ENCODE results near the gene XXYLT1. TPM values are rescaled to one million over a fixed set of nuclear protein-coding genes. Genes with fewer than 3 reads are reported as not detected.

XXYLT1 gene
- total and polyA plus RNA-seq, 8 donors = 1.8 to 5.0 (median 2.6) TPM

DNA sequence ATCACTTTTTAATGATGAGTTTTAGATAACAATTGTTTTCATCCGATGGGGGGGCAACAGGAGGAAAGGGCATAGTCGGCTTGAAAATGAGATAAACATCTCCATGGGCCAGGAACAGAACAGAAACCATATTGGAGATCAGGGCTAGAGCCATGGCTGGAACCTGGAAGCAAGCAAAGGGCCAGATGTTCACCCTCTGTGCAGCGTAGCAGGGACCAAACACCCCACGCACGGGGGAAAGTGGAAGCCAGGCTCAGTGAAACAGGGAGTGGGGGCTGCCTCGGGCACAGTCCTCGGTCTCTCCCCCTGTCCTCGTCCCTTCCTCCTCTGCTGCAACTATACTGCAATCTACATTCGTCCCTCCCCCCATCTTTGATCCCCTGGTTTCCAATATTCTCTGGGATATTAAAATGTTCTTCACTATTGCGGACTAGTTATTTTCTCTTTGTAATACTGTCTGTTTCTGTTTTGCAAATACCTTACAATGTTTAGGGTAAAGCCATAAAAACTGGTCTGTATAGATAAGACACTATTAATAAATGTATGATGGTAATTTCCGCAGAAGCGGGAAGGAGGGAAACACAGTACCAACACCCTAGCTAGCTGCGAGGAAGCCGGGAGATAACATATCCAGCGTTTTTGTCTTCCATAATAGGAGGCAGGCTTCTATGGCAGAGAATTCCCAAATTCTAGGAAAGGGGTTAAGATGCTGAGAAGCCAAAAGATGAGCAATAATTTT lies 121.5 kb downstream of the XXYLT1 start:
- Histone ChIP-seq H3K27me3 (no peaks in the 10 kb centered on the region), H3K27ac (peak overlapping the region in 2 of 4 donors; percentile 71 to 74), H3K9me3 (no peaks in the 10 kb centered on the region), H3K4me3 (no peak overlapping the region), H3K36me3 (no peaks in the 10 kb centered on the region), H3K4me1 (peaks cover 0 to 3% (median 0%) of the 10 kb centered on the region in 3 donors)
- intact Hi-C loops (cut with DNase I) = no loop called here
- 66 to 76% methylated on average over 15 of the region's 15 CpGs for WGBS, 2 donors
- ATAC-seq = no peak
- TF ChIP-seq, protein P1, sequence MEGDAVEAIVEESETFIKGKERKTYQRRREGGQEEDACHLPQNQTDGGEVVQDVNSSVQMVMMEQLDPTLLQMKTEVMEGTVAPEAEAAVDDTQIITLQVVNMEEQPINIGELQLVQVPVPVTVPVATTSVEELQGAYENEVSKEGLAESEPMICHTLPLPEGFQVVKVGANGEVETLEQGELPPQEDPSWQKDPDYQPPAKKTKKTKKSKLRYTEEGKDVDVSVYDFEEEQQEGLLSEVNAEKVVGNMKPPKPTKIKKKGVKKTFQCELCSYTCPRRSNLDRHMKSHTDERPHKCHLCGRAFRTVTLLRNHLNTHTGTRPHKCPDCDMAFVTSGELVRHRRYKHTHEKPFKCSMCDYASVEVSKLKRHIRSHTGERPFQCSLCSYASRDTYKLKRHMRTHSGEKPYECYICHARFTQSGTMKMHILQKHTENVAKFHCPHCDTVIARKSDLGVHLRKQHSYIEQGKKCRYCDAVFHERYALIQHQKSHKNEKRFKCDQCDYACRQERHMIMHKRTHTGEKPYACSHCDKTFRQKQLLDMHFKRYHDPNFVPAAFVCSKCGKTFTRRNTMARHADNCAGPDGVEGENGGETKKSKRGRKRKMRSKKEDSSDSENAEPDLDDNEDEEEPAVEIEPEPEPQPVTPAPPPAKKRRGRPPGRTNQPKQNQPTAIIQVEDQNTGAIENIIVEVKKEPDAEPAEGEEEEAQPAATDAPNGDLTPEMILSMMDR (IDR thresholded peaks at IDR 0.05) = no peak
- no peak for FAIRE-seq
- DNase-seq = no peak

GRCh38 chr3:195148549-195148948 lies 122.4 kb downstream of the XXYLT1 start:
- ATAC-seq = no peak
- no peaks in the 10 kb centered on the region for H3K9me3 ChIP-seq
- H3K36me3 ChIP-seq = no peaks in the 10 kb centered on the region
- intact Hi-C loops (cut with DNase I) = no loop called here
- TF ChIP-seq, protein P1 (IDR thresholded peaks at IDR 0.05) = no peak
- 61 to 70% methylated on average over 10 of the region's 10 CpGs for WGBS, 2 donors
- H3K27me3 ChIP-seq = no peaks in the 10 kb centered on the region
- H3K4me3 ChIP-seq = no peak overlapping the region
- DNase-seq = no peak
- no peak overlapping the region for H3K27ac ChIP-seq
- FAIRE-seq = no peak
- peaks cover 0 to 3% (median 0%) of the 10 kb centered on the region in 3 donors for H3K4me1 ChIP-seq

DNA sequence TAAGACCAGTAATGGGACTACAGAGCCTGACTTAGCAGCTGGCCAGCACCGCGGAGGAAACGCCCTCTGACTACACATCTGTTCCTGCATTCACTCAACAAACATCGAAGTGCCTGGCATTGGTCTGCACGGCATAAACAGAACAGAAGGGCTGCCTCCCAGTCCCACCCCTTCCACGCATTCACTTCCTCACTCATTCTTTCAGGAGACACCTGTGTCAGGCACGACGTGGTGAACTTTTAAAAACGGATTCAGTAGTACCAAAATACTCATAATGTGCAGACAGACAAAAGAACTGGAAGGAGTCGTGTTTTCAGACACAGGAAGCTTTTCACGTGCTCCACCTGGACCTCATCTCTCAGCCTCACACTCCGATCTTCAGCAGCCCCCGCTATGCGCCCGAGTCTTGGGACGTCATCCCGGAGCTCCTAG lies 123.3 kb downstream of the XXYLT1 start:
- intact Hi-C loops (cut with DNase I) = no loop called here
- WGBS, 2 donors = 78 to 87% methylated on average over 17 of the region's 17 CpGs
- Histone ChIP-seq H3K9me3 (no peaks in the 10 kb centered on the region), H3K4me1 (peaks cover 0 to 3% (median 0%) of the 10 kb centered on the region in 3 donors), H3K27me3 (no peaks in the 10 kb centered on the region), H3K27ac (no peak overlapping the region), H3K36me3 (no peaks in the 10 kb centered on the region), H3K4me3 (no peak overlapping the region)
- DNase-seq (no peak), FAIRE-seq (no peak), ATAC-seq (peak in 1 of 4 donors; percentile 24)
- TF ChIP-seq, protein P1 (IDR thresholded peaks at IDR 0.05) = no peak

GRCh38 chr3:195146131-195146530 lies 124.8 kb downstream of the XXYLT1 start:
- Histone ChIP-seq H3K27ac (no peak overlapping the region), H3K4me1 (no peaks in the 10 kb centered on the region), H3K36me3 (no peaks in the 10 kb centered on the region), H3K4me3 (no peak overlapping the region), H3K9me3 (no peaks in the 10 kb centered on the region), H3K27me3 (no peaks in the 10 kb centered on the region)
- ATAC-seq (no peak), FAIRE-seq (no peak), DNase-seq (no peak)
- intact Hi-C loops (cut with DNase I) = no loop called here
- 69 to 76% methylated on average over 8 of the region's 8 CpGs for WGBS, 2 donors
- TF ChIP-seq, protein P1 (IDR thresholded peaks at IDR 0.05) = no peak

DNA sequence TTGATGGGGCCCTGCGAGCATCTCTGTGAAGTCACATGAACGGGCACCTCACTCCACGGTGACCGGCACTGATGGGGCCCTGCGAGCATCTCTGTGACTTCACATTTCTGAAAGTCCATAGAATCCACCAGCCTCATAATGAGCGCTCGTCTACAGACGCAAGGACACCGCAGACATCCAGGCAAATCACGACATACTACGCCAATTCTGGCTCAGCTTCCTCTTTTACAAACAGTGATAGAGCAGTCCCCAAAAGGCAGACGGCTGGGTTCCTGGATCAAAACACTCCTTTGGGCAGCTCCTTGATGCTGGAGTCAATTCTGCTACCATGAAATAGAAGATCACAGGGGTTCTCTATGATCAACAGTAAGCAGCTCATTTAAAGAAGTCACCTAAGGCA lies 125.4 kb downstream of the XXYLT1 start:
- TF ChIP-seq, protein P1 (IDR thresholded peaks at IDR 0.05) = no peak
- DNase-seq (no peak), FAIRE-seq (no peak), ATAC-seq (no peak)
- Histone ChIP-seq H3K27ac (no peak overlapping the region), H3K36me3 (no peaks in the 10 kb centered on the region), H3K4me1 (no peaks in the 10 kb centered on the region), H3K27me3 (no peaks in the 10 kb centered on the region), H3K9me3 (no peaks in the 10 kb centered on the region), H3K4me3 (no peak overlapping the region)
- intact Hi-C loops (cut with DNase I) = no loop called here
- 87 to 88% methylated on average over 12 of the region's 12 CpGs for WGBS, 2 donors

Data from pancreas (tissue), 10 donors.